Endothelial cell of umbilical vein (primary cell): ENCODE data around the gene RAB5IF. TPM values are rescaled to one million over a fixed set of nuclear protein-coding genes. Genes with fewer than 3 reads are reported as not detected.

Source experiments
- BruUV-seq: library from RNA; stranded (reverse); fragments of 400-500 nt; replicated peaks from 2 replicates; lab custom pipeline; 2021; lab: Mats Ljungman, UMichigan
- CTCF ChIA-PET: fragments of 300-600, 350-600 bp; sonication (Branson Sonifier 250); formaldehyde crosslinking; loops from one replicate; lab custom pipeline; 2021; ENCODE audit warnings: antibody characterized with exemption, inconsistent platforms; lab: Charles Lee
- POLR2A ChIA-PET: fragments of 300-600, 350-600 bp; sonication (Branson Sonifier 250); formaldehyde crosslinking; loops from one replicate; lab custom pipeline; 2021; ENCODE audit warnings: antibody characterized with exemption, inconsistent platforms; lab: Charles Lee
- DNase-seq: peaks from one replicate; pipeline ENCODE4 v3.0.0-alpha.2; 2011; ENCODE audit warnings: low read depth, low spot score
- FAIRE-seq: peaks from 2 replicates; lab custom pipeline; 2011; peaks lifted over from hg19 to GRCh38; lab: Jason Lieb, UNC
- H2AFZ ChIP-seq: 2 replicates; pipeline ENCODE4 v1.6.0; 2012; ENCODE audit warnings: low read depth, low read length, control low read depth, inconsistent platforms
- H3K27ac ChIP-seq: 2 replicates; pipeline ENCODE4 v1.5.1; 2011; ENCODE audit warnings: low read depth, mild to moderate bottlenecking, control low read depth, low read length, moderate library complexity; ENCODE audit not compliant: insufficient read depth
- H3K27me3 ChIP-seq, 2 experiments: 2 replicates each; pipeline versions ENCODE4 v1.6.0 to v1.6.1; 2011; ENCODE audit warnings: low read length in 2 of 2, mixed read lengths in 1 of 2; ENCODE audit not compliant: control insufficient read depth in 2 of 2, insufficient read depth in 2 of 2
- H3K36me3 ChIP-seq, 2 experiments: 2 replicates in 1 of 2; 3 replicates in 1 of 2; pipeline ENCODE4 v1.5.1; 2011; ENCODE audit warnings: low read length in 2 of 2, mild to moderate bottlenecking in 1 of 2, moderate library complexity in 1 of 2; ENCODE audit not compliant: control insufficient read depth in 2 of 2, insufficient read depth in 2 of 2; ENCODE audit errors: extremely low read depth in 1 of 2
- H3K4me1 ChIP-seq: 3 replicates; pipeline ENCODE4 v1.5.1; 2011; ENCODE audit warnings: mild to moderate bottlenecking, low read length; ENCODE audit not compliant: control insufficient read depth, insufficient read depth; ENCODE audit errors: extremely low read depth
- H3K4me2 ChIP-seq: 2 replicates; pipeline ENCODE4 v1.6.1; 2011; ENCODE audit warnings: low read length, control low read depth, mixed read lengths; ENCODE audit not compliant: insufficient read depth
- H3K4me3 ChIP-seq, 3 experiments: fragments of 200-600 bp in 1 of 3; sonication (generic), shearing (Covaris generic) in 1 of 3; replicated peaks in 1 of 3; 2 replicates each; pipeline ENCODE4 v1.5.1; 2011 to 2016; ENCODE audit warnings: control low read depth in 3 of 3, low read length in 3 of 3, mild to moderate bottlenecking in 2 of 3, inconsistent platforms in 1 of 3, low read depth in 1 of 3, moderate library complexity in 1 of 3; ENCODE audit not compliant: insufficient read depth in 1 of 3
- H3K79me2 ChIP-seq: 2 replicates; pipeline ENCODE4 v1.6.0; 2012; ENCODE audit warnings: low read length, inconsistent platforms; ENCODE audit not compliant: control insufficient read depth, insufficient read depth
- H3K9ac ChIP-seq: replicated peaks from 2 replicates; pipeline ENCODE3; 2011; ENCODE audit warnings: low read length, control low read depth; ENCODE audit not compliant: insufficient read depth; ENCODE audit errors: extremely low read depth
- H3K9me1 ChIP-seq: replicated peaks from 3 replicates; pipeline ENCODE4 v1.6.0; 2011; ENCODE audit warnings: mild to moderate bottlenecking, low read length; ENCODE audit not compliant: control insufficient read depth, insufficient read depth; ENCODE audit errors: extremely low read depth
- H3K9me3 ChIP-seq: replicated peaks from 2 replicates; pipeline ENCODE4 v1.5.1; 2012; ENCODE audit warnings: low read length, inconsistent platforms; ENCODE audit not compliant: control insufficient read depth, insufficient read depth
- H4K20me1 ChIP-seq: replicated peaks from 2 replicates; pipeline ENCODE3; 2011; ENCODE audit warnings: mild to moderate bottlenecking, low read length; ENCODE audit not compliant: control insufficient read depth, insufficient read depth; ENCODE audit errors: extremely low read depth
- CTCF ChIP-seq, 2 donors: IDR thresholded peaks; 1 replicate in 1 of 2; 2 replicates in 1 of 2; pipeline ENCODE4 v1.5.1; 2011; ENCODE audit warnings: low read length in 2 of 2, mild to moderate bottlenecking in 2 of 2, moderate library complexity in 2 of 2, control low read depth in 1 of 2, inconsistent platforms in 1 of 2, low read depth in 1 of 2; ENCODE audit not compliant: insufficient read depth in 1 of 2; ENCODE audit errors: extremely low read depth in 1 of 2
- EZH2 ChIP-seq: IDR thresholded peaks from 2 replicates; pipeline ENCODE4 v1.6.1; 2012; ENCODE audit warnings: borderline replicate concordance, low read depth, mild to moderate bottlenecking, moderate library complexity, low read length, inconsistent platforms; ENCODE audit not compliant: severe bottlenecking
- FOS ChIP-seq: IDR thresholded peaks from 2 replicates; pipeline ENCODE4 v1.6.1; 2011; ENCODE audit warnings: mild to moderate bottlenecking, low read length, moderate library complexity, borderline replicate concordance; ENCODE audit not compliant: insufficient read depth
- GATA2 ChIP-seq: IDR thresholded peaks from 2 replicates; pipeline ENCODE4 v1.7.0; 2011; ENCODE audit warnings: low read depth, mild to moderate bottlenecking, moderate library complexity, mixed read lengths, low read length; ENCODE audit not compliant: insufficient read length, insufficient read depth
- JUN ChIP-seq: IDR thresholded peaks from 2 replicates; pipeline ENCODE4 v1.6.1; 2011; ENCODE audit warnings: borderline replicate concordance, low read depth; ENCODE audit not compliant: insufficient read length, insufficient read depth
- MAX ChIP-seq: IDR thresholded peaks from 2 replicates; pipeline ENCODE4 v1.6.1; 2011; ENCODE audit not compliant: insufficient read depth, insufficient read length
- MYC ChIP-seq: IDR thresholded peaks from one replicate; pipeline ENCODE4 v1.6.1; 2011; ENCODE audit warnings: mild to moderate bottlenecking, low read depth, low read length
- POLR2A ChIP-seq: IDR thresholded peaks from 2 replicates; pipeline ENCODE4 v1.6.1; 2012; ENCODE audit warnings: low read depth, mild to moderate bottlenecking, control low read depth, low read length
- POLR2AphosphoS5 ChIP-seq: IDR thresholded peaks from 2 replicates; pipeline ENCODE4 v1.6.1; 2012; ENCODE audit warnings: low read depth, mild to moderate bottlenecking, control low read depth, low read length, moderate library complexity; ENCODE audit not compliant: insufficient read depth
- dilution Hi-C: fragments of 300-500 bp; cut with MboI; formaldehyde crosslinking; loops from one replicate; pipeline ENCODE4 v1.15.0; 2019; ENCODE audit warnings: low sequenced_read_pairs; ENCODE audit not compliant: extremely low pct_ligation_motif_present
- intact Hi-C: fragments of 100-400 bp; cut with micrococcal nuclease; formaldehyde crosslinking; loops from one replicate; pipeline ENCODE4 v1.10.0; 2022
- polyA plus RNA-seq, 4 experiments: library from polyadenylated mRNA; depleted of rRNA in 3 of 4; stranded (reverse) in 3 of 4; unstranded in 1 of 4; fragments of >200 nt; gene quantifications; 2 replicates each; pipeline versions ENCODE4 v1.2.1 to v1.2.3, GENCODE V29; 2011 to 2012; ENCODE audit warnings: missing spikeins in 1 of 4
- total RNA-seq: library from RNA; stranded (reverse); gene quantifications from 2 replicates; pipeline ENCODE4 v1.2.3, GENCODE V29; 2021

The RAB5IF gene
- total and polyA plus RNA-seq, 2 donors (not counting 3 experiments of a cell fraction or from before 2014, with no cell fraction given), result 113 to 162 TPM

GRCh38 chr20:36656733-36657132 lies 51.2 kb downstream of the RAB5IF start:
- Histone ChIP-seq H3K9me3 (no peaks in the 10 kb centered on the region), H3K36me3 (peaks cover 0 to 5% of the 10 kb centered on the region in 2 experiments), H3K4me2 (no peak overlapping the region), H3K4me1 (no peaks in the 10 kb centered on the region), H3K9ac (no peak overlapping the region), H3K27me3 (no peaks in the 10 kb centered on the region), H3K9me1 (no peaks in the 10 kb centered on the region), H3K4me3 (no peak overlapping the region), H3K27ac (no peak overlapping the region), H4K20me1 (no peaks in the 10 kb centered on the region), H2AFZ (no peak overlapping the region), H3K79me2 (no peaks in the 10 kb centered on the region)
- POLR2A ChIA-PET, result no interaction called here
- intact Hi-C loops, result no loop called here
- dilution Hi-C loops, result no loop called here
- no TSS peak for BruUV-seq
- FAIRE-seq, result no peak
- no peak for DNase-seq
- TF ChIP-seq MYC, result no peak
- CTCF ChIA-PET, result interaction anchor here (0.9 kb wide), 1 partner anchor 10 kb away, joined by 4 read pairs; no protein-coding TSS in a partner anchor

- no peak overlapping the region for H3K4me3 ChIP-seq
- TF ChIP-seq FOS, result no peak
- TF ChIP-seq GATA2, result no peak
- TF ChIP-seq JUN, result no peak
- TF ChIP-seq CTCF (IDR thresholded peaks at IDR 0.05; ENCODE audit: extremely low read depth in 1 of 2, insufficient read depth in 1 of 2, low read depth in 1 of 2, low read length in 2 of 2), result no peak
- TF ChIP-seq MYC, result no peak
- TF ChIP-seq EZH2, result no peak
- TF ChIP-seq POLR2AphosphoS5, result no peak
- TF ChIP-seq POLR2A, result no peak
- no peak for TF ChIP-seq MAX
- H3K4me2 ChIP-seq, result no peak overlapping the region
- no peaks in the 10 kb centered on the region for H3K4me1 ChIP-seq
- no peaks in the 10 kb centered on the region for H4K20me1 ChIP-seq
- dilution Hi-C loops (no loop called here), intact Hi-C loops (no loop called here)
- no peak overlapping the region for H2AFZ ChIP-seq
- ChIA-PET CTCF (interaction anchor here (1.0 kb wide), 1 partner anchor 134 kb away, joined by 3 read pairs; no protein-coding TSS in a partner anchor), POLR2A (no interaction called here)
- FAIRE-seq, result no peak
- no peak overlapping the region for H3K27ac ChIP-seq
- peaks cover 0 to 5% of the 10 kb centered on the region in 2 experiments for H3K36me3 ChIP-seq
- H3K9me1 ChIP-seq, result no peaks in the 10 kb centered on the region
- no peaks in the 10 kb centered on the region for H3K27me3 ChIP-seq
- no TSS peak for BruUV-seq
- no peaks in the 10 kb centered on the region for H3K9me3 ChIP-seq
- H3K79me2 ChIP-seq, result no peaks in the 10 kb centered on the region
- no peak for DNase-seq
- H3K9ac ChIP-seq, result no peak overlapping the region
Observed at GRCh38 chr20:36658300-36658699, 52.7 kb downstream of the RAB5IF start.
